Measurements from ENCODE around the gene DEPDC1. TPM values are rescaled to one million over a fixed set of nuclear protein-coding genes. Genes with fewer than 3 reads are reported as not detected.

DEPDC1 gene
- total RNA-seq, 1 experiment from 2014 or later, result 20.3 TPM

DNA sequence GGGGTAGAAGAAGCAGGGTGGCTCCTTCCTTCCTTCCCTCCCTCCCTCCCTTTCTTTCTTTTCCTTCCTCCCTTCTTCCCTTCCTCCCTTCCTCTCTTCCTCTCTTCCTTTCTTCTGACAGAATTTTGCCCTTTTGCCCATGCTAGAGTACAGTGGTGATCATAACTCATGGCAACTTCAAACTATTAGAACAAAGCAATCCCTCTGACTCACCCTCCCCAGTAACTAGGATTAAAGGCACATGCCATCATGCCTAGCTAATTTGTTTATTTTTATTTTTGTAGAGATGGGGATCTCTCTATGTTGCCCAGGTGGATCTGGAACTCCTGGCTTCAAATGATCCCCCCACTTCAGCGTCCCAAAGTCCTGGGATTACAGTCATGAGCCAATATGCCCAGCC, 37.1 kb downstream of the DEPDC1 start:
- Histone ChIP-seq H3K4me1 (no peaks in the 10 kb centered on the region), H3K4me3 (ENCODE audit: low read depth, low read length) (no peak overlapping the region), H3K9me3 (no peaks in the 10 kb centered on the region), H3K27me3 (replicated peaks; ENCODE audit: control insufficient read depth, insufficient read depth, low read length) (no peaks in the 10 kb centered on the region), H3K36me3 (ENCODE audit: control insufficient read depth, insufficient read depth, low read length) (no peaks in the 10 kb centered on the region)
- Mint-ChIP-seq H3K27me3 (ENCODE audit: insufficient read depth, unreplicated experiment) (no peaks in the 10 kb centered on the region), H3K4me1 (ENCODE audit: low read depth, unreplicated experiment) (peaks cover 5% of the 10 kb centered on the region), H3K27ac (ENCODE audit: unreplicated experiment) (no peak overlapping the region), H3K9me3 (ENCODE audit: unreplicated experiment) (peaks cover 10% of the 10 kb centered on the region), H3K36me3 (ENCODE audit: insufficient read depth, unreplicated experiment) (no peaks in the 10 kb centered on the region), H3K4me3 (ENCODE audit: unreplicated experiment) (no peak overlapping the region)
- intact Hi-C loops (cut with micrococcal nuclease; ENCODE audit: unreplicated experiment), result no loop called here
- POLR2A ChIA-PET, result no interaction called here
- CTCF ChIA-PET, result no interaction called here
- no TSS peak for BruUV-seq (replicated peaks)
- TF ChIP-seq, protein P1, sequence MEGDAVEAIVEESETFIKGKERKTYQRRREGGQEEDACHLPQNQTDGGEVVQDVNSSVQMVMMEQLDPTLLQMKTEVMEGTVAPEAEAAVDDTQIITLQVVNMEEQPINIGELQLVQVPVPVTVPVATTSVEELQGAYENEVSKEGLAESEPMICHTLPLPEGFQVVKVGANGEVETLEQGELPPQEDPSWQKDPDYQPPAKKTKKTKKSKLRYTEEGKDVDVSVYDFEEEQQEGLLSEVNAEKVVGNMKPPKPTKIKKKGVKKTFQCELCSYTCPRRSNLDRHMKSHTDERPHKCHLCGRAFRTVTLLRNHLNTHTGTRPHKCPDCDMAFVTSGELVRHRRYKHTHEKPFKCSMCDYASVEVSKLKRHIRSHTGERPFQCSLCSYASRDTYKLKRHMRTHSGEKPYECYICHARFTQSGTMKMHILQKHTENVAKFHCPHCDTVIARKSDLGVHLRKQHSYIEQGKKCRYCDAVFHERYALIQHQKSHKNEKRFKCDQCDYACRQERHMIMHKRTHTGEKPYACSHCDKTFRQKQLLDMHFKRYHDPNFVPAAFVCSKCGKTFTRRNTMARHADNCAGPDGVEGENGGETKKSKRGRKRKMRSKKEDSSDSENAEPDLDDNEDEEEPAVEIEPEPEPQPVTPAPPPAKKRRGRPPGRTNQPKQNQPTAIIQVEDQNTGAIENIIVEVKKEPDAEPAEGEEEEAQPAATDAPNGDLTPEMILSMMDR (IDR thresholded peaks at IDR 0.05; ENCODE audit: insufficient read depth in 1 of 2, low read depth in 1 of 2, low read length in 1 of 2, severe bottlenecking in 1 of 2, unreplicated experiment in 1 of 2), result no peak
- no peak for DNase-seq

DNA sequence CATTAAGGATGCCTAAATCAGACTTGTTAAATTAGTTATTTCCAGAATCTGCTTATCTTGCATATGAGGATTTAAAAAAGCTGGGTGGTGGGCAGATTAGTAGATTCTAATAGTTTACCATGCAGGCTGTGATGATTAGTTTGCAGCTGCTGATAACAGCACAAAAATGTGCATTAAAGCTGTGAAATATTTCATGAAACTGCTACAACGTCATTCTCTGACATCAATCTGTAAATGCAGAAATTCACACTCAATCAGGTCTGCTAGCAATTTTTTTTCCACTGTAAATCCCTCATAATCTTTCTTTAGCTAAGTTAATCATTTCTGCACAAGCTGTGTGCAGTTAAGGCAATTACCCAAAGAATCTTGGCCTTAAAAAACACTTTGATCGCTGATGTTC, 37.8 kb downstream of the DEPDC1 start:
- Histone ChIP-seq H3K4me3 (ENCODE audit: low read depth, low read length) (no peak overlapping the region), H3K9me3 (no peaks in the 10 kb centered on the region), H3K27me3 (replicated peaks; ENCODE audit: control insufficient read depth, insufficient read depth, low read length) (no peaks in the 10 kb centered on the region), H3K4me1 (no peaks in the 10 kb centered on the region), H3K36me3 (ENCODE audit: control insufficient read depth, insufficient read depth, low read length) (no peaks in the 10 kb centered on the region)
- ChIA-PET CTCF (no interaction called here), POLR2A (no interaction called here)
- H3K4me1 Mint-ChIP-seq (ENCODE audit: low read depth, unreplicated experiment), result no peaks in the 10 kb centered on the region
- TF ChIP-seq, protein P1 (IDR thresholded peaks at IDR 0.05; ENCODE audit: insufficient read depth in 1 of 2, low read depth in 1 of 2, low read length in 1 of 2, severe bottlenecking in 1 of 2, unreplicated experiment in 1 of 2), result no peak
- no peak overlapping the region for H3K27ac Mint-ChIP-seq (ENCODE audit: unreplicated experiment)
- BruUV-seq (replicated peaks), result no TSS peak
- H3K36me3 Mint-ChIP-seq (ENCODE audit: insufficient read depth, unreplicated experiment), result no peaks in the 10 kb centered on the region
- no peak overlapping the region for H3K4me3 Mint-ChIP-seq (ENCODE audit: unreplicated experiment)
- intact Hi-C loops (cut with micrococcal nuclease; ENCODE audit: unreplicated experiment), result no loop called here
- H3K9me3 Mint-ChIP-seq (ENCODE audit: unreplicated experiment), result peaks cover 10% of the 10 kb centered on the region
- H3K27me3 Mint-ChIP-seq (ENCODE audit: insufficient read depth, unreplicated experiment), result no peaks in the 10 kb centered on the region
- DNase-seq, result no peak

DNA sequence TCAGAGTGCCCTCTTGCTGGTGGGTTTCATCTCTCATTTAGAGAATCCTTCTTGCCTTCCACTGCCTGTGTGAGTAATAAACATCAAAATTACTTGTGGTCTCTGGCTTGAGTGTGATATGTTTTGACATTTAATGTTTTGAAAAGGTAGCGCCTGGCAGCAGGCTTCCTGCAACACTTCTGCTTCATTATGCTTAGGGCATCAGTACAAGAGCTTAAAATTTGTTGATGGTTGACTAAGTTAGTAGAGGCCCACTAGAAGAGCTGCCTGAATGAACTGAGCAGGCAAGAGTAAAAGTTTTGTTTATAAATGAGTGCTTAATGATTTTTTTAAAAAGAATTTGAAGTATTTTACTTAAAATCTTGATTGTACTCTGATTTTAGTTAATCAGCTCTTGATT, 40.7 kb downstream of the DEPDC1 start:
- POLR2A ChIA-PET, result no interaction called here
- Histone ChIP-seq H3K4me1 (no peaks in the 10 kb centered on the region), H3K27me3 (replicated peaks; ENCODE audit: control insufficient read depth, insufficient read depth, low read length) (no peaks in the 10 kb centered on the region), H3K4me3 (ENCODE audit: low read depth, low read length) (no peak overlapping the region), H3K9me3 (no peaks in the 10 kb centered on the region), H3K36me3 (ENCODE audit: control insufficient read depth, insufficient read depth, low read length) (no peaks in the 10 kb centered on the region)
- Mint-ChIP-seq H3K27ac (ENCODE audit: unreplicated experiment) (no peak overlapping the region), H3K4me1 (ENCODE audit: low read depth, unreplicated experiment) (no peaks in the 10 kb centered on the region), H3K9me3 (ENCODE audit: unreplicated experiment) (no peaks in the 10 kb centered on the region), H3K36me3 (ENCODE audit: insufficient read depth, unreplicated experiment) (no peaks in the 10 kb centered on the region), H3K27me3 (ENCODE audit: insufficient read depth, unreplicated experiment) (no peaks in the 10 kb centered on the region), H3K4me3 (ENCODE audit: unreplicated experiment) (no peak overlapping the region)
- CTCF ChIA-PET, result no interaction called here
- DNase-seq, result no peak
- no TSS peak for BruUV-seq (replicated peaks)
- TF ChIP-seq, protein P1 (IDR thresholded peaks at IDR 0.05; ENCODE audit: insufficient read depth in 1 of 2, low read depth in 1 of 2, low read length in 1 of 2, severe bottlenecking in 1 of 2, unreplicated experiment in 1 of 2), result no peak
- intact Hi-C loops (cut with micrococcal nuclease; ENCODE audit: unreplicated experiment), result no loop called here
